ENCODE data around the gene TSPAN3.

The TSPAN3 gene

GRCh38 chr15:77053709-77054108, 17.2 kb downstream of the TSPAN3 start:
- no peak for DNase-seq (ENCODE audit: low spot score)

GRCh38 chr15:77052556-77052955, 18.4 kb downstream of the TSPAN3 start:
- no peak for DNase-seq (ENCODE audit: low spot score)

- DNase-seq (ENCODE audit: low spot score) = no peak
Measured at GRCh38 chr15:77048135-77048876, 22.6 kb downstream of the TSPAN3 start.

- no peak for DNase-seq (ENCODE audit: low spot score)
Measured at GRCh38 chr15:77046704-77047412, 24.1 kb downstream of the TSPAN3 start.

- DNase-seq (ENCODE audit: low spot score) = no peak
Measured at GRCh38 chr15:77045985-77046384, 24.9 kb downstream of the TSPAN3 start.

GRCh38 chr15:77044228-77045042, 26.5 kb downstream of the TSPAN3 start:
- DNase-seq (ENCODE audit: low spot score) = no peak

GRCh38 chr15:77042955-77043920, 27.7 kb downstream of the TSPAN3 start:
- DNase-seq (ENCODE audit: low spot score) = no peak

GRCh38 chr15:77042245-77042919, 28.5 kb downstream of the TSPAN3 start:
- no peak for DNase-seq (ENCODE audit: low spot score)

GRCh38 chr15:77040673-77041072, 30.2 kb downstream of the TSPAN3 start:
- no peak for DNase-seq (ENCODE audit: low spot score)

- no peak for DNase-seq (ENCODE audit: low spot score)
Measured at GRCh38 chr15:77039848-77040247, 31.1 kb downstream of the TSPAN3 start.

- DNase-seq (ENCODE audit: low spot score) = no peak
Measured at GRCh38 chr15:77039217-77039533, 31.7 kb downstream of the TSPAN3 start.

- DNase-seq (ENCODE audit: low spot score) = no peak
Measured at GRCh38 chr15:77038312-77039216, 32.3 kb downstream of the TSPAN3 start.

GRCh38 chr15:77037388-77038209, 33.3 kb downstream of the TSPAN3 start:
- DNase-seq (ENCODE audit: low spot score) = no peak

- no peak for DNase-seq (ENCODE audit: low spot score)
Measured at GRCh38 chr15:77036537-77037387, 34.1 kb downstream of the TSPAN3 start.

GRCh38 chr15:77035999-77036471, 34.9 kb downstream of the TSPAN3 start:
- DNase-seq (ENCODE audit: low spot score) = no peak

- no peak for DNase-seq (ENCODE audit: low spot score)
Measured at GRCh38 chr15:77035584-77035983, 35.3 kb downstream of the TSPAN3 start.

GRCh38 chr15:77034695-77035489, 36.0 kb downstream of the TSPAN3 start:
- no peak for DNase-seq (ENCODE audit: low spot score)

Data from kidney tubule cell (primary cell).